ENCODE measurements around the gene SPG21. TPM values are rescaled to one million over a fixed set of nuclear protein-coding genes. Genes with fewer than 3 reads are reported as not detected.

The SPG21 gene
- total RNA-seq, 1 experiment from 2014 or later = 89.1 TPM

GRCh38 chr15:64987136-64987535 is 2.6 kb downstream of the SPG21 start:
- no peak overlapping the region for H3K4me3 ChIP-seq (ENCODE audit: low read depth, low read length, poor library complexity, severe bottlenecking)
- intact Hi-C loops (cut with micrococcal nuclease; ENCODE audit: unreplicated experiment) = no loop called here
- POLR2A ChIA-PET (ENCODE audit: low non-redundant PET) = interaction anchor here (0.5 kb wide), 1 partner anchor 18 kb away, joined by 3 read pairs; no protein-coding TSS in a partner anchor
- H3K9me3 ChIP-seq (ENCODE audit: low read depth, low read length, poor library complexity, severe bottlenecking) = no peaks in the 10 kb centered on the region
- peaks cover 27% of the 10 kb centered on the region for H3K4me1 ChIP-seq (ENCODE audit: insufficient read depth, low read length, poor library complexity, severe bottlenecking)
- no TSS peak for BruUV-seq (replicated peaks)
- TF ChIP-seq, protein P1, sequence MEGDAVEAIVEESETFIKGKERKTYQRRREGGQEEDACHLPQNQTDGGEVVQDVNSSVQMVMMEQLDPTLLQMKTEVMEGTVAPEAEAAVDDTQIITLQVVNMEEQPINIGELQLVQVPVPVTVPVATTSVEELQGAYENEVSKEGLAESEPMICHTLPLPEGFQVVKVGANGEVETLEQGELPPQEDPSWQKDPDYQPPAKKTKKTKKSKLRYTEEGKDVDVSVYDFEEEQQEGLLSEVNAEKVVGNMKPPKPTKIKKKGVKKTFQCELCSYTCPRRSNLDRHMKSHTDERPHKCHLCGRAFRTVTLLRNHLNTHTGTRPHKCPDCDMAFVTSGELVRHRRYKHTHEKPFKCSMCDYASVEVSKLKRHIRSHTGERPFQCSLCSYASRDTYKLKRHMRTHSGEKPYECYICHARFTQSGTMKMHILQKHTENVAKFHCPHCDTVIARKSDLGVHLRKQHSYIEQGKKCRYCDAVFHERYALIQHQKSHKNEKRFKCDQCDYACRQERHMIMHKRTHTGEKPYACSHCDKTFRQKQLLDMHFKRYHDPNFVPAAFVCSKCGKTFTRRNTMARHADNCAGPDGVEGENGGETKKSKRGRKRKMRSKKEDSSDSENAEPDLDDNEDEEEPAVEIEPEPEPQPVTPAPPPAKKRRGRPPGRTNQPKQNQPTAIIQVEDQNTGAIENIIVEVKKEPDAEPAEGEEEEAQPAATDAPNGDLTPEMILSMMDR (conservative IDR thresholded peaks at IDR 0.05; ENCODE audit: low read depth, low read length) = no peak
- TF ChIP-seq EZH2 (IDR thresholded peaks at IDR 0.05; ENCODE audit: borderline replicate concordance, low read depth, low read length, poor library complexity, severe bottlenecking) = no peak
- H3K27ac ChIP-seq (ENCODE audit: low read depth, low read length, poor library complexity, severe bottlenecking) = no peak overlapping the region
- no peak for DNase-seq (ENCODE audit: low spot score)
- H3K27me3 ChIP-seq (replicated peaks; ENCODE audit: insufficient read depth, low read depth, low read length, poor library complexity) = no peaks in the 10 kb centered on the region
- H3K36me3 ChIP-seq (ENCODE audit: insufficient read depth, low read length, poor library complexity, severe bottlenecking) = no peaks in the 10 kb centered on the region
- CTCF ChIA-PET = no interaction called here

GRCh38 chr15:64985366-64986033 is 4.2 kb downstream of the SPG21 start:
- Histone ChIP-seq H3K36me3 (ENCODE audit: insufficient read depth, low read length, poor library complexity, severe bottlenecking) (no peaks in the 10 kb centered on the region), H3K9me3 (ENCODE audit: low read depth, low read length, poor library complexity, severe bottlenecking) (no peaks in the 10 kb centered on the region), H3K27ac (ENCODE audit: low read depth, low read length, poor library complexity, severe bottlenecking) (peak overlapping the region; percentile 68), H3K27me3 (replicated peaks; ENCODE audit: insufficient read depth, low read depth, low read length, poor library complexity) (no peaks in the 10 kb centered on the region), H3K4me3 (ENCODE audit: low read depth, low read length, poor library complexity, severe bottlenecking) (no peak overlapping the region), H3K4me1 (ENCODE audit: insufficient read depth, low read length, poor library complexity, severe bottlenecking) (peaks cover 24% of the 10 kb centered on the region)
- ChIA-PET CTCF (interaction anchor here (1.0 kb wide), 1 partner anchor 149 kb away, joined by 3 read pairs; no protein-coding TSS in a partner anchor), POLR2A (ENCODE audit: low non-redundant PET) (interaction anchor here (0.5 kb wide), 1 partner anchor 900 kb away, joined by 5 read pairs; no protein-coding TSS in a partner anchor)
- peak; percentile 34 for DNase-seq (ENCODE audit: low spot score)
- TF ChIP-seq, protein P1 (conservative IDR thresholded peaks at IDR 0.05; ENCODE audit: low read depth, low read length) = no peak
- TF ChIP-seq EZH2 (IDR thresholded peaks at IDR 0.05; ENCODE audit: borderline replicate concordance, low read depth, low read length, poor library complexity, severe bottlenecking) = no peak
- intact Hi-C loops (cut with micrococcal nuclease; ENCODE audit: unreplicated experiment) = no loop called here
- BruUV-seq (replicated peaks) = no TSS peak

- Histone ChIP-seq H3K27me3 (replicated peaks; ENCODE audit: insufficient read depth, low read depth, low read length, poor library complexity) (no peaks in the 10 kb centered on the region), H3K36me3 (ENCODE audit: insufficient read depth, low read length, poor library complexity, severe bottlenecking) (peaks cover 21% of the 10 kb centered on the region), H3K9me3 (ENCODE audit: low read depth, low read length, poor library complexity, severe bottlenecking) (no peaks in the 10 kb centered on the region), H3K27ac (ENCODE audit: low read depth, low read length, poor library complexity, severe bottlenecking) (peak overlapping the region; percentile 43), H3K4me3 (ENCODE audit: low read depth, low read length, poor library complexity, severe bottlenecking) (no peak overlapping the region), H3K4me1 (ENCODE audit: insufficient read depth, low read length, poor library complexity, severe bottlenecking) (peaks cover 20% of the 10 kb centered on the region)
- intact Hi-C loops (cut with micrococcal nuclease; ENCODE audit: unreplicated experiment) = no loop called here
- DNase-seq (ENCODE audit: low spot score) = peak; percentile 37
- POLR2A ChIA-PET (ENCODE audit: low non-redundant PET) = no interaction called here
- CTCF ChIA-PET = interaction anchor here (0.6 kb wide), 1 partner anchor 33 kb away, joined by 9 read pairs; no protein-coding TSS in a partner anchor
- TF ChIP-seq, protein P1 (conservative IDR thresholded peaks at IDR 0.05; ENCODE audit: low read depth, low read length) = no peak
- TF ChIP-seq EZH2 (IDR thresholded peaks at IDR 0.05; ENCODE audit: borderline replicate concordance, low read depth, low read length, poor library complexity, severe bottlenecking) = no peak
- BruUV-seq (replicated peaks) = no TSS peak
These were observed 7.2 kb downstream of the SPG21 start for GRCh38 chr15:64982472-64982871.
